NCI-H2227 (cell line): ENCODE results near the gene B3GAT2.

Source experiments
- DNase-seq: peaks from one replicate; lab custom pipeline; 2025; ENCODE audit not compliant: unreplicated experiment; lab: John Stamatoyannopoulos, UW

Gene B3GAT2

DNA sequence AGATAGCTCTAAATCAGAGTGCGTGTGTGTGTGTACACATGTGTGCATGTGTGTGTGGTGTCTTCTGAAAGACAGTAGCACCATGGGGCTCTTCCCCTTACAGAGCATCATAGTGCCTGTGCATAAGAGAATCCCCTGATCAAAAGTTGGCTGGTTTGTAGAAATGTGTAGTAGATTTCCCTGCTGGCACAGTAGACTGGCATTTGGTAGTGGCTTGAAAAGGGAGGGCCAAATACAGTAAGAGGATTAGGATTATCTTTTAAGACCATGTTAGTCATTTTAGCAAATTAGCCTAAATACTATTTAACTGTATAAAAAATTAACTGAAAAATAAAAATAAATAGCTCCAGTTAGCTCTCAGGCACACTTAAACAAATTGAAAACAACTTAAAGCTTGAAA, 112.6 kb downstream of the B3GAT2 start:
- no peak for DNase-seq

DNA sequence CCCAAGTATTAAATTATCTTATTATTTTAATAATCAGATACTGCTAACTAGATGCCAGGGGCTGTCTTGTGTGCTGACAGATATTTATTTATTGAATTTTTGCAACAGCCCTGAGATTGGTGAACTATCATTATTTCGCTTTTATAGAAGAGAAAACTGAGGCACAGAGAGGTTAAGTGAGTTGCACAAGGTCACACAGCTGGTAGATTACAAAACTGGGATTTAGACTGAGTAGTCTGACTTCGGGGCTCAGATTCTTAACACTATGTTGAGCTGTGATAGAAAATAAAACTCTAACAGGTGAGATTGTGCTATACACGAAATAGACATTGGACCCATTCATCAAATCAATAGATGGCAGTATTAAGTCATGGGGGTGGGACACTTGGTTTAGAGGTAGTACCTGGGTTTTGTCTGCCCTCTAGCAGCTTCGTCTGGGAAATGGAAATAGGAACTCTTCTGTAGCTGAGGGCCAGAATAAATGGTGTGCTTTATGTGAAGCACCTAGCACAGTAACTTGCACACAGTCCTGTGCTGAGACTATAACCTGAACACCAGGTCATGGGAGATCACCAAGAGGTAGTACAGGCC, 113.4 kb downstream of the B3GAT2 start:
- DNase-seq, result no peak

DNA sequence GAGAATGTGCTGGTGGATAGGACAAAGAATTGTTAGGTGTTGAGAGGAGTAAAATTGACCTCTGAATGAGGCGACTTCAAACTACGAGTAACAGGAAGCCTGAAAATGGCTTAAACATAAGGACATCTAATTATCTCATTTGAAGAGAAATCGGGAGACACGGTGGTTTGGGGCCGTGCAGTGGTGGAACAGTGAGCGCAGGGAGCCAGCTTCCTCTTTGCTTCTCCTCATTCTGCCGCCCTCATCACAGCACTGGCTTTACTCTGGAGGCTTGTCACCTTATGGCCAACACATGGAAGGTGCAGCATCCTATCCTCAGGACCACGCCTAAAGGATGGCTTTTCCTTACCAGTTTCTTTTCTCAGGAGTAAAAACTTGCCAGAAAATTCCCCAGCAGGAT, 114.3 kb downstream of the B3GAT2 start:
- no peak for DNase-seq

DNA sequence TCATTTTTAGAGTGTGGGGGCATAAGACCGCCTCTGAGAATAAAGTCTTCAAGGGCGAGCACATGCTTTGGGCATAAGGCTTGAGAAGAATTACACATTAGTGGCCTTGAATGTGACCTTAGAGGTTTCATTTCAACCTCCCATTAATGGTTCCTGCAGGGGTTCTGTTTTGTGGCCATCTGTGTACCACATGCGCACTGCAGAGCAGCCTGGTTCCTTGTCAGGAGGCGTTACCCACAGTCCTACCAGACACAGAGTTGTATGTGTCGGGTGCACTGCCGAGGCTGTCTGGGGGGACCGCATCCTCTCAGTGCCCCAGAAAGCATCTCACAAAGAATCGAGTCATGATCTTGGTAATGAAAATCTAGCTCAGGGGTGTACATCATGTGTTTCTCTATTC, 115.7 kb downstream of the B3GAT2 start:
- no peak for DNase-seq

DNA sequence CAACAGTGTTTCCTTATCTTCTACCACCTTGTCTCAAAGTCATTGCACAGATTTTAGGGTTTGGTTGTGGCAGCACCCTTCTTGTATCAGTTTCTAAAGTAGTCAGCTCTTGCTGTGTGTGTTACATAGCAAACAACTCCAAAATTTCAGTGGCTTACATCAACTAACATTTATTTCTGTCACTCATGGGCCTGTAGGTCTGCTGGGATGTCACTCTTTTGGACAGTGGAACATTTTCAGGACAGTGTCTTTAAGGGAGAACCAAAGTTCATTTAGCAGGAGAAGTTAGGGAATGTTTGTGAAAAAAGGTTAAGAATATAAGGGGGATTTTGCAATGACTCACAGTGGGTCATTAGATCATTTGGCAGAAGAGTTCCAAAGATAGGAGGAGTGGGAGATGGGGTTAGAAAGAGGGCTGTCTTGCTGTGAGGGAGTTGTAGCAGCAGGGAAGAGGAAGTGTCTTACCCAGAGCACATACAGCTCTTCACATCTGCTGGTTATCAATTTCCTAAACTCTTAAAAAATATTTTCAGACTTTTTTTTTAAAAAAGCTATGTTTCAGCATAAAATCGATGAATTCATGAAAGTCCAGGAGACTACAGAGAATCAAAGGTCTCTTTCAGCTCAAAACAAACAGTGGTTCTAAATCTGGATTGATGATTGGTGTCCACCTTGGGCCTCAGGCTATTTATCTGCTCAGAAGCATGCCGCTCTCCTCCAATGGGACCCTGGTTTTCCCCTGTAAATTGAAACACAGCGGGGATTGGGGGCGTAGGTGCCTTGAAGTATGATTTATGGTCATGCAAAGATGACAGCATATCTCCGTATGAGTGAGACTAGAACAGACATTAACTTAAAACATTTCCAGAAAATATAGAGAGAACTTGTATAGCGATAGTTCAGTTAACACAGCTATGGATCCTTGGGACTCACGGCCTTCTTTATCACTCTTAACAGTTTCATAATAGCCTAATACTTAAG, 117.3 kb downstream of the B3GAT2 start:
- DNase-seq, result no peak

DNA sequence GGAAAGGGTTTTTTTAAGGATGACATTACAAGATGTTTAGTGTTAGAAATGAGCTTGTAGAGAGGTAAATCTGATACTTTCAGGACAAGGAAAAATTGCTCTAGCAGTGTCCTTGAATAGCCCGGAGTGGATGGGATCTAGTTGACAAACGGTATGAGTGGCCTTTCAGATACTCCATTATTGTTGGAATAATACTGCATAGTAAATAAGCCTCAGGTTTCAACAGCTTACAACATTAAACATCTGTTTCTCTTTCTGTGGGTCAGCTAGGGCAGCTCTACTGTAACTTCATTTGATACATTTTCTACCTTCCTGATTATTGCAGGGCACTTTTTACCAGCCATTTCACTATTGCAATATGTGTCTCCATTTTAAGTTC, 118.0 kb downstream of the B3GAT2 start:
- DNase-seq, result no peak

DNA sequence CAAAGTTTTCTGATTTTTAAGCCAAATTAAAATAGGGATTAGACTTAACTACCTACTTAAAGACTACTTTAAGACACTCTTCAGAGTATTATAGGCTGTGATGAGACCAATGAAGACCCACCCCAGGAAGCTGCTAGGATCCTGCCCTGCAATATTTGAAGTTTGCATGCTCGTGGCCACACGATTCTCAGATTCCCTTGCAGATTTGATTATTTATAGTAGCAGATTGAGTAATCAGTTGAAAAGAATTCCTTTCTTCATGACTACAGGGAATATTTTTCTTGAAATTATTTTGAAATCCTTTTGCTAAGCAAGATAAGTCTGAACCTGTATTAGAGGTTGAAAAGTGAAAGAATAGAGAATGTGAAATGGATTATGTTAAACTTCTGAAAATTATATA, 122.3 kb downstream of the B3GAT2 start:
- no peak for DNase-seq

DNA sequence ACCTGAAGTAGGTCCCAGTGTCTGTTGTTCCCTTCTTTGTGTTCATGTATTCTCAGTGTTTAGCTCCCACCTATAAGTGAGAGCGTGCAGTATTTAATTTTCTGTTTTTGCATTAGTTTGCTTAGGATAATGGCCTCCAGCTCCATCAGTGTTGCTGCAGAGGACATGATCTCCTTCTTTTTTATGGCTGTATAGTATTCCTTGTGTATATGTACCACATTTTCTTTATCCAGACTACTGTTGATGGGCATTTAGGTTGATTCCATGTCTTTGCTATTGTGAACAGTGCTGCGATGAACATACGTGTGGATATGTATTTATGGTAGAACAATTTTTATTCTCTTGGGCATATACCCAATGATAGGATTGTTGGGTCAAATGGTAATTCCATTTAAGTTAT, 125.4 kb downstream of the B3GAT2 start:
- no peak for DNase-seq

DNA sequence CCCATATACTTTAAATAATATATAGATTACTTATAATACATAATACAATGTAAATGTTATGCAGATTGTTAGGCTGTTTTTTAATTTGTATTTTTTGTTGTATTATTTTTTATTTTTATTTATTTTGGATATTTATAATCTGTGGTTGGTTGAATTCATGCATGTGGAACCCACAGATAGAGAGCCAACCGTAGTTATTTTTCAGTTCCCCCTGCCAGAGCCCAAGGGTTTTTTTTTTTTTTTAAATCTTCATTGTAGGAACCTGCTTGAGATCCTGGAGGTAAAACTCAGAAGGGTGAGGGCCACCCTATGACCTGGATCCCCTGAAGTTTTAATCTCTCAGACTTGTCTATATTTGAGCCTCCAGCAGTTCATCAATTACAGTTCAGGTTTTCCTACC, 133.2 kb downstream of the B3GAT2 start:
- DNase-seq, result no peak

DNA sequence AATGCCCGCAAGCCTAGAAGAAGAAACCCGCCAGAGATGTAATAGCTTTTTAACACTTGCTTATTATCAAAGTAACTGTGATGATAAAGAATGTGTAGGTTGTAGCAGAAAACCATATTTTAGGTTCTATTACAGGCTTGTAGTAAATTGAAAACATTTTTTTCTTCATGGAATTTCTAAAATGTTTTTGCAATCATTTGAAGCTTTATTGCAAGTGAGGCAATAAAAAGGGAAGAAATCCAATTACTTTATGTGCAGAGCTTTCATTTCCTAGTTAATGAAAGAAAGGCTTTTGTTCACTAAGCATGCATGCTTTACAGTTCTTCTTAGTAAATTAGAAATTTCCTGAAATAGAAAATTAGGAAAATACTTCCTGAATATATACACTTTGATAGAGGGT, 135.1 kb downstream of the B3GAT2 start:
- DNase-seq, result no peak

DNA sequence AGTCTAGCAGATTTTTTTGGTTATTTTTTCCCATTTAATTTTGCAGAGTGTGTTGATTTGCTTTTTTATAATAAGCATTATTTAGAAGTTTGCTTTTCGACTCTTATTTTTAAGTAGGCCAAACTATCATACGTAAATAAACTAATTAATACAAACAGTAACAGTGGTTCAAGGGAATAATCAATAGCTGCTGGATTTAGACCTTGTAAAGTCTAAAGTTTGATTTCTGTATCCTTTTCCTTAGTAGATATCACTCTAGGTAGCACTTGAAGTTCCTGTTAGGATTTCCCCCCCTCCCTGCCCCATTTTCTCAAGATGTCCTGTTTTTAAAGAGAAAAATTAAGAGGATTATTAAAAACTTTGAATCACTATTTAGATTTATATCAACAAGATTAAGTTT, 136.1 kb downstream of the B3GAT2 start:
- DNase-seq, result no peak

DNA sequence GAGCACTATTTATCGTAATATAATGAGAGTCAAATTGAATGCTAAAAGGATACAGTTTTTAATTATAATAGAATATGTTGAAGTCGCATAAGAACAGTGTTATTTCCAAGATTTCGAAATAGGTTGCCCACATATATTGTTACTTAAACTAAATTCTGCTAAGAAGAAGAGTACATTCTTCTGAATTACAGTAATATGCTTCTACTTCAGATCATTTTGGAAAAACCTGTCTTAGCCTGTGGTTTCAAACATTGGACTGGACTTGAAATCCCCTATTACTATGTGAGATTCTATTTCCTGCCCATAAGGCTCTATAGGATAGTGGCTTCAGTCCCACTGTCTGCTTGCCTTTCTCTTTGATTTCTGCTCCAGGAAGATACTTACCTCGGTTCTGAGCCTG, 137.2 kb downstream of the B3GAT2 start:
- DNase-seq, result no peak

DNA sequence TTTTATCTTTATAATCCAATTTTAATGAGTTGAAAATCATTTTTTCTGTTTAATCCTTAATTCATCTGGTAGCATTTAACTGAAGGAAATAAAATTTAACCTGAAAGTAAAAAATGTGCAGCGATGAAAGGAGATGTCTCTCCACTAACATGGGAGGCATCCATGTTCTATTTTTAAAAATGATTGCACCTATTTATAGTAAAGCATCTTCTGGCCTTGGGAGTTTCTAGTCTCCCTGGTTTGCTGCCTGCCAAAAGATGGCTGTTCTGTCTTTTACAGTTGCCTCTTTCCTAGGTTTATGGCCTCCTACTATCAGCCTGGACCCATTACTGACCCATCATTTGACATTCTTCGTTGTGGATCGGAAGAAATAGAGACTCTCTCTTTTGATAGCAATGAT, 143.0 kb downstream of the B3GAT2 start:
- no peak for DNase-seq

DNA sequence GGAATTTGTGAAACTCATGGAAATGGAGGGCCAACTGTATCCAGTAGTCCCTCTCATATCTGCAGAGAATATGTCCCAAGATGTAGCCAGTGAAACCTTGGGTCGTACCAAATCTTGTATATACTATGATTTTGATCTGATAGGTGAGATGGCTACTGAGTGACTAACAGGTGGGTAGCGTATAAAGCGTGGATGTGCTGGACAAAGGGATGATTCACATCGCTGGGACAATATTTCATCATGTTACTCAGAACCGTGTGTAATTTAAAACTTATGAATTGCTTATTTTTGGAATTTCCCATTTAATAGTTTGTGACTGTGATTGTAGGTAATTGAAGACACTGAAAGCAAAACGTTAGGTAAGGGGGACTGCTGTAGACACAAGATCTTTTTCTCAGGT, 145.1 kb downstream of the B3GAT2 start:
- DNase-seq, result no peak
